Measurements from ENCODE around the gene WDR37. TPM values are rescaled to one million over a fixed set of nuclear protein-coding genes. Genes with fewer than 3 reads are reported as not detected.

WDR37 gene
- total and polyA plus RNA-seq, 12 donors = 15.8 to 32.7 (median 23.3) TPM

GRCh38 chr10:1152386-1153250, 96.4 kb downstream of the WDR37 start:
- DNase-seq = peak in 1 of 7 donors; percentile 5
- Histone ChIP-seq H3K27ac (no peak overlapping the region), H3K4me3 (no peak overlapping the region), H3K4me1 (replicated peaks in 1 of 2) (no peaks in the 10 kb centered on the region), H3K36me3 (replicated peaks in 1 of 2) (no peaks in the 10 kb centered on the region), H3K9me3 (replicated peaks in 1 of 3) (no peaks in the 10 kb centered on the region), H3K27me3 (no peaks in the 10 kb centered on the region)
- 86 to 88% (median 87%) methylated on average over 29 to 32 of the region's 32 CpGs for WGBS, 4 donors
- intact Hi-C loops (cut with DNase I) = no loop called here
- TF ChIP-seq, protein P1, sequence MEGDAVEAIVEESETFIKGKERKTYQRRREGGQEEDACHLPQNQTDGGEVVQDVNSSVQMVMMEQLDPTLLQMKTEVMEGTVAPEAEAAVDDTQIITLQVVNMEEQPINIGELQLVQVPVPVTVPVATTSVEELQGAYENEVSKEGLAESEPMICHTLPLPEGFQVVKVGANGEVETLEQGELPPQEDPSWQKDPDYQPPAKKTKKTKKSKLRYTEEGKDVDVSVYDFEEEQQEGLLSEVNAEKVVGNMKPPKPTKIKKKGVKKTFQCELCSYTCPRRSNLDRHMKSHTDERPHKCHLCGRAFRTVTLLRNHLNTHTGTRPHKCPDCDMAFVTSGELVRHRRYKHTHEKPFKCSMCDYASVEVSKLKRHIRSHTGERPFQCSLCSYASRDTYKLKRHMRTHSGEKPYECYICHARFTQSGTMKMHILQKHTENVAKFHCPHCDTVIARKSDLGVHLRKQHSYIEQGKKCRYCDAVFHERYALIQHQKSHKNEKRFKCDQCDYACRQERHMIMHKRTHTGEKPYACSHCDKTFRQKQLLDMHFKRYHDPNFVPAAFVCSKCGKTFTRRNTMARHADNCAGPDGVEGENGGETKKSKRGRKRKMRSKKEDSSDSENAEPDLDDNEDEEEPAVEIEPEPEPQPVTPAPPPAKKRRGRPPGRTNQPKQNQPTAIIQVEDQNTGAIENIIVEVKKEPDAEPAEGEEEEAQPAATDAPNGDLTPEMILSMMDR (IDR thresholded peaks at IDR 0.05) = no peak

GRCh38 chr10:1153251-1153763, 97.1 kb downstream of the WDR37 start:
- no peak overlapping the region for H3K4me3 ChIP-seq
- intact Hi-C loops (cut with DNase I) = no loop called here
- no peaks in the 10 kb centered on the region for H3K9me3 ChIP-seq (replicated peaks in 1 of 3)
- no peaks in the 10 kb centered on the region for H3K4me1 ChIP-seq (replicated peaks in 1 of 2)
- TF ChIP-seq, protein P1 (IDR thresholded peaks at IDR 0.05) = no peak
- no peak for TF ChIP-seq POLR2A (IDR thresholded peaks at IDR 0.05)
- 88 to 93% (median 88%) methylated on average over 5 to 6 of the region's 6 CpGs for WGBS, 4 donors
- H3K27ac ChIP-seq = no peak overlapping the region
- no peaks in the 10 kb centered on the region for H3K27me3 ChIP-seq
- no peak for DNase-seq
- H3K36me3 ChIP-seq (replicated peaks in 1 of 2) = no peaks in the 10 kb centered on the region

DNA sequence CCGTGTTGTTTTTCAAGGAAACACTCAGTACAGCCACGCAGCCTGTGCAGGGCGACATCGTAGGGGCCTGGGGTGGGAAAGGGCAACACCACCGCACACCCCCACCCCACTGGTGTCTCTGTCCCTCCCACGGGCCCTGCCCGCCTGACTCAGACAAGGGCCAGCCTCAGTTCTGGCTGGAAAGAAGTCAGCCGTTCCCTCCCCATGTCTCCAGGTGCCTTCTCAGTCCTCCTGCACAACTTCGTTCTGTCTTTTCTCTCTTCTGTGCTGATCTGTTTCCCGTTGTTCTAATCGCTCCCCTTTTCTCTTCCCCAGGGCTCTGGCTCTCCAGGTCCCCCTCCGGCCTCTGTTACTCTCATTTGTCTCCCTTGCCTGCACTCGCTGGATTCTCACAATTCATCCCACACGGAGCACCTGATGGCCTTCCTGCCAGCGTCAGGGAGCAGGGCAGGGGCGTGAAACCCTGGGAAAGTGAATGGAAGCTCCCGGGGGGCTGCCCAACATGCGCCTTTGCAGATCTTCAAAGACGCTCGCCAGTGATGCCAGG, 97.7 kb downstream of the WDR37 start:
- Histone ChIP-seq H3K9me3 (replicated peaks in 1 of 3) (no peaks in the 10 kb centered on the region), H3K27me3 (no peaks in the 10 kb centered on the region), H3K4me3 (no peak overlapping the region), H3K4me1 (replicated peaks in 1 of 2) (no peaks in the 10 kb centered on the region), H3K27ac (no peak overlapping the region), H3K36me3 (replicated peaks in 1 of 2) (no peaks in the 10 kb centered on the region)
- no peak for TF ChIP-seq POLR2A (IDR thresholded peaks at IDR 0.05)
- TF ChIP-seq, protein P1 (IDR thresholded peaks at IDR 0.05) = no peak
- peak in 2 of 7 donors; percentile 6 to 21 for DNase-seq
- 71 to 84% (median 77%) methylated on average over 20 of the region's 20 CpGs for WGBS, 4 donors
- intact Hi-C loops (cut with DNase I) = no loop called here

- 77 to 85% (median 81%) methylated on average over 9 of the region's 9 CpGs for WGBS, 4 donors
- no peak overlapping the region for H3K4me3 ChIP-seq
- no peaks in the 10 kb centered on the region for H3K4me1 ChIP-seq (replicated peaks in 1 of 2)
- H3K27me3 ChIP-seq = no peaks in the 10 kb centered on the region
- H3K27ac ChIP-seq = no peak overlapping the region
- intact Hi-C loops (cut with DNase I) = no loop called here
- DNase-seq = peak in 2 of 7 donors; percentile 6 to 31
- H3K36me3 ChIP-seq (replicated peaks in 1 of 2) = no peaks in the 10 kb centered on the region
- no peaks in the 10 kb centered on the region for H3K9me3 ChIP-seq (replicated peaks in 1 of 3)
- no peak for TF ChIP-seq POLR2A (IDR thresholded peaks at IDR 0.05)
- TF ChIP-seq, protein P1 (IDR thresholded peaks at IDR 0.05) = no peak
Observed at GRCh38 chr10:1154531-1155295, 98.5 kb downstream of the WDR37 start.
